GM19025 (cell line): ENCODE data around the gene GHRL.

Experiments
- ATAC-seq: cut with Tn5 transposase; IDR thresholded peaks from one replicate; pipeline ENCODE4 v1.9.1; 2021; ENCODE audit warnings: mild to moderate bottlenecking, low read depth, moderate library complexity; ENCODE audit not compliant: unreplicated experiment

The GHRL gene

DNA sequence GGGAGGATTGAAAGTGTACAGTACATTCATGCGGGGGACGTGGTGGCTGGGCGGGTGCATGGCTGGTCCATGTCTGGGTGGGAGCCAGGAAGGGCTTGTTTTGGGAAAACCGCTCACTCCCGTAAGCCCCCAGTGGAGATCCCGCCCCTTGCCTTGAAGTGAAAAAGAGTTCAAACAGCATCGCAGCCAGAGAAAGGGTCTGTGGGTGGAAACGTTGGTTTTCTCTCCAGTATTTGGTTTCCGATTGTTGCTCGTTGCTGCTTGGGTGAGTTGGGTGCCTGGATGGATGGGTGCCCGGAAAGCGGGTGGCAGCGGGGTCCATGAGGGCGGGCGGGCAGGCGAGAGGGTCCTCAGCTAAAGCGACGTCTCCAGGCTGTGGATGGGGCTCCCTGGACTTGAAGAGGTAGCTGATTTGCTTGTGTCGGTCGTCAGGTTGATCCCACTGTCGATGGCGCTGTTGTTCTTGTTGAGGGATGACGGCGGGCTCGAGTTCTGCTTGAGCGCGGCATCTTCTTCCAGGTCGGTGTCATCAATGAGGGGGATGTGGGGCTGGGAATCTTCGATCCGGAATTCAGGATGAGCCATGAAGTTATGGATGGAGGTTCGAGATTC is 35.8 kb upstream of the GHRL start:
- ATAC-seq: no peak

DNA sequence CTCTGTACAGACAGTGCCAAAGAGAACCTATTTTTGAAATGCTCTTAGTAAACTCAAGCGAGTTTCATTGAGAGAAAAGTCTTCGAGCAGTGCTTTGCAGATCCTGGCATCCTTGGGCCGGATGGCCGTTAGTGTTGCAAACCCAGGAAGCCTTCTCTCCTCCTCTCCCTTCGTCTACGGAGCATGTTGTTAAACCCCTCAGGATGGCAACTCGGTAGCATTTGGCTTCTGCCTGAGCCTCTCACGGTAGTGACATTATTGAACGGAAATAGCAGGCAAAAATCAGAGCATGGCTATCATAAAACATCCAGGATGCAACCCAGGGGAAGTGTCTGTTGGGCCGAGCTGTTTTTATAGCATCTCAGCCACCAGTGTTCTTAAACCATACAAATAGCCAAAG is 34.8 kb upstream of the GHRL start:
- ATAC-seq: no peak

DNA sequence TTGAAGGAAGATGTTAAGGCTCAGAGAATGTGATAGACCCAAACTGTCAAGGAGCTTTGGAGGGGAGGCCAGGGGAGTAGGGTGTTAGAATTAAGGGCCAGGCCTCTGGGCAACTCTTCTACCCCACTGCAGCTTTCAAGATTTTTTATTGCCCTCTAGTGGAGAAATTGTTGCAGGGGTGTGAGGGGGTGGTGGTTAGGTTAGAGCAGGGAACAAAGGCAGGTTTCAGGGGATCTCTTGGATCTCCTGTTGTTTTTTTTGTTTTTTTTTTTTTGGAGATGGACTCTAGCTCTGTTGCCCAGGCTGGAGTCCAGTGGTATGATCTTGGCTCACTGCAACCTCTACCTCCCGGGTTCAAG is 29.6 kb upstream of the GHRL start:
- no peak for ATAC-seq

DNA sequence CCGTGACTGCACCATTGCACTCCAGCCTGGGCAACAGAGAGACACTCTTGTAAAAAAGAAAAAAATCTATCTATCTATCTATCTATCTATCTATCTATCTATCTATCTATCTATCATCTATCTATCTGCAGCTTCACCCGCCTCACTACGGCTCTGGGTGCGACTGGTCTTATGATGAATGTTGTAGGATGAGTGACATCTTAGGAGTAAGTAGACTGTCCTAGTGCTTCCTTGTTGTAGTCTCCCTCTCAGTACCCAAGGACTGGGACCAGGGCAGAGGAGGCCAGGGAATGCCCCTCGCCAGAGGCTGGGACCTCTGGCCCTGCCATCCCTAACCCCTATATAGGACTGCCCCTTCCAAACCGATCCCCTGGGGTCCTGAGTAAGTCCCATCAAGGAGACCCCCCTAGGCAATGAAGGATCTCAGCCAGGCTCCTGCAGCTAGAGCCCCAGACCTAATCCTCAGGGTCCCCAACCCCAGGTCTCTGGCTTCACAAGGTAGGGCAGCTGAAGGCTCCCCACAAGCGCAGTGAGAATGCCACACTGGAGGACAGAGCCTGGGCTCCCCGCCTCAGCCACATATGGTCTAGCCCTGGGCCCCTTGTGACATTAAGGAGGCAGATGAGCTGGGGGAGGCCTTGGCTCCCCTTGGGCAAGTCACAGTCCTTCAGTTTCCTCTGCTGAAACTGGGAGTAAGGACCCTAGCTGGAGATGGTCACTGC is 29.0 kb upstream of the GHRL start:
- ATAC-seq: no peak

DNA sequence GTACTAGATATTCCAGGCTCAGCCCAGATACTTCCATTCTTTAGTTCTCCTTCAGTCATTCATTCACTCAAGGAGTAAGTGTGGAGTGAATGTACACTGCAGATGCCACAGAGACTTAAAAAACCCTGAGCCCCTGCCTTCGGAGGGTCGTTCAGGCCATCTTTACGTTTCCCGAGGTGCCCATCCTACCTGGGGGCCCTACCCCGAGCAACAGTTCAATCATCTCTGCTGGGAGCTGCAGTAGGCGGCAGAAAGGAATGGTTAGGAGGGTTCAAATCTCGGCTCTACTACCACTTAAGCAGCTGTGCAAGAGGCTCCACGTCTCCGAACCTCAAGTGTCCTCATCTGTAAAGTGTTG is 27.6 kb upstream of the GHRL start:
- no peak for ATAC-seq

DNA sequence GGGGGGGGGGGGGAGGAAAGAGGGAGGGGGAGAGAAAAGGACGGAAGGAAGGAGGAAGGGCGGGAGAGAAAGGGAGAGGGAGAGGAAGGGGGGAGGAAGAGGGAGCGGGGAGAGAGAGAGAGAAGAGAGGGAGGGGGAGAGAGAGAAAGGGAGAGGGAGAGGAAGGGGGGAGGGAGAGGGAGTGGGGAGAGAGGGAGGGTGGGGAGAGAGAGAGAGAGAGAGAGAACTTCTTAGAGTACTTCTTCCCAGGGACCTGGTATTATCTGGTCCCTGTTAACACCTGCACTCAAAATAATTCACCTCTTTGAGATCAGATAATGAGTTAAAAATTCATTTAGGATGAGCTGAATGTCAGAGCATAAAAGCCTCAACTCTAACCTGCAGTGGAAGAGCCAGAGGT is 27.1 kb upstream of the GHRL start:
- no peak for ATAC-seq

DNA sequence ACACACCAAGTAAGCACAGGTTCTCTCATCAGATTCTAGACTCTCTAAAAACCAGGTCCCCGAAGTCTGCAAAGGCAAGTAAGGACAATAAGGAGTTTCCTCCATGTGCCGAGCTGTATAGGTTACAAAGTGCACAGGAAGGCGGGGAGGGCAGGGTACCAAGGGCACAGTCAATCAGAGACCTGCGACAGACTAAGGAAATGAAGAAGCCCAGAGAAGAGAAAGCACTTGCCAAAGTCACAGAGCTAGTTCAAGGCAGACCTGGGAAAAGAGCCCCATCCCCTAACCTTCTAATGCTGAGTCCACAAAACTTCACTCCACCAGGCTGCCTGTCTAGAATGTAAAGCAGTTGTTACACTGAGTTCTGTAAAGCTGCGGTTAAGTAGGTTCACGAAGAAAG is 26.5 kb upstream of the GHRL start:
- no peak for ATAC-seq

DNA sequence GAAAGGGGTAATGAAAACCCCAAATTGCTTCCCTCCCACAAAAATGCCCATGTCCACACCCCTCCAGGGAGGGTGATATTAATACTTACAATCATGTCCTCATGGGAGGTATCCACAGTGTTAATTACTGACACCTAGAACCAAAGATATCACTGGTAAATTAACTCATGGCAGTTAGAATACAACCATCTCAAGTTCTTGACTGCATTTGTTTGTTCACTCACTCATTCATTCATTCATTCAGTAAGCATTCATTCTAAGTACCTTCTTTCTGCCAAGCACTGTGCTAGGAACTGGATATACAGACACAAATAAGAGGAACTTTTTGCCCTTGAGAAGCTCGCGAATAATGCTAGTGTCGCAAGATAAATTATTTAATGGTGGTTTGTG is 25.2 kb upstream of the GHRL start:
- ATAC-seq: no peak

DNA sequence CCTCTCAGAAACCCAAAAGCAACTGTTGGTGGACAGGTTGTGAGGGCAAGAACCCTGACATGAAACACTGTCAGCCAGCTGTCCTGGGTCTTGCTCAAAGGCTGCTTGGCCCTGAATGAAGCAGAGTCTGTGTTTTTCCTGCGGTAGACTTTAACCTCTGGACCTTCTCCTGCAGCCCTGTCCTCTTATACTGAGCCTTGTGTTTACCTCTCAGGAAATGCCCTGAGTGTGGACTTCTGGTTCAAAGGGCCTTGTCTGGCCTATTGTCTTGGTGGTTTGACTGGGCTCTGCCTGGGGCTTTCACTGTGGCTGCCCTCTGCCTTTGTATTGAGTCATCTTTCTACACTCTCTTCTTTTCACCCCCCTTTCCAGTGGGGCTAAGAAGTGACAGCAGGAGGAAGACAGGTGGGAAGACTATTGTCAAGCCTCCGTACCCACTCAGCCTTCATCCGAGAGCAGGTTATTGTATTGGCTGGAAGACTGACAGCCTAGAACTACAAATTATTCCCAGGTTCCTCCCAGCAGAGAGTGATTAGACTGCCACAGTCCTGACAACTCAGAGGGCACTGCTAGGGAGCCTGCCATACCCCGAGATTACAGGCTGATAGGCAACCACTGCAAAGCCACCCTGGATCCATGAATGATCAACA is 24.7 kb upstream of the GHRL start:
- ATAC-seq: no peak

DNA sequence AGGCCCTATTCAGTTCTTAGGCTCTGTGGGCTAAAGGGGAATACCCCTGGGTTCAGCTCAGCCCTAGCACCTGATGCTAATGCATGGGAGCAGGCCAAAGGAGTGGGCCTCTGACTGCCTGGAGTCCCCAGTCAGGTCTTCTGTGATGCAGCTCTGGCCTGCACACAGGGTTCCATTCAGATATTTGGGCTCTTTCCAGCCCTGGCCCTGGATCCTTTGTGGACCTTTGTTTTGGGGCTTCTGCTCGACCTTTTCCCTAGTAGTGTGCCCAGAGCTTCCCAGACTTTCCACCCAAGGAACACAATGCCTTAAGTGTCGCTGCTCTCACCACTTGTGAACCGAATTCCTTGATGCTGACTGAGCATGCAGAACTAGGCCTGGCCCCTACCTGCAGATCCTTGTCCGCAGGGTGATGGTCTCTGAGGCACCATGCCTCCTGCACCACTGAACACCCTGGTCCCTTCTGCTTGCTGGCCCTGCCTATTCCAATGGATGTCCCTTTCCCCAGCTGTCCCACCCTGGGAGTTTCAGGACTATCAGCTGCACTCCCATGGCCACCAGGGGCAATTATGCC is 23.1 kb upstream of the GHRL start:
- no peak for ATAC-seq

DNA sequence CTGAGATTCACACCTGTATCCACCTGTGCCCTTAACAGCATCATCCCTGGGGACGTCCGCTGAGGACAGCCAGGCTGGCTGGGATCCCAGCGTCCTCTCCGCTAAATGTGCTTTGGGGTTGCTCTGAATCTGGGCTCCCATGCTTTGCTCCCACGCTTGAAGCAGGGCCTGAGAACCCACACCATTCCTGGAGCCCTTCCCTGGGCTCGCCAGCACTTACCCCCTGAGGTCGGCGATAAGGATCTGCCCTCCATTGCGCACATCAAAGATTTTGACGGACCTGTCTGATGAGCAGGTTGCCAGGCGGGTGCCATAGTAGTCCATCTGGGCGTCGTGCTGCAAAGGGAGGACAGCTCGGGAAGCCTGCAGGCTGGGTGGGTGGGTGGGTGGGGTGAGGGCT is 22.4 kb upstream of the GHRL start:
- no peak for ATAC-seq

DNA sequence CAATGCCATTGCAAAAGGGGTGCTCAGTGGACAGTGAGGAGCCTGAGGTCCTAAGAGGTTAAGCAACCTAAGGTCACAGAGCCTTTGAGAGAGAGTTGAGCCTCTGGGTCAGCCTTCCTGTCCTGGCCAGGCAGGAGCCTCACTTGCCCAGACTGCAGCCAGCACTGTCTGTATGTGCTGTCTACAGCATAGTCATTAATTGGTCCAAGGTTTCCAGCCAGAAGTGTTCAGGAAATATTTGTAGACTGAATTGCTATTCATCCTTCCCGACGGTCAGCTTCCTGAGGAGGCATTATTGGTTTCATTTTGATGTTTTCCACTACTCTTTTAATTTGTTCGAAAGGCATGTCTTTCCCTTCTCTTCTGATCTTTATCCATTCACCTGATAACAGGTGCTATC is 20.1 kb upstream of the GHRL start:
- no peak for ATAC-seq

DNA sequence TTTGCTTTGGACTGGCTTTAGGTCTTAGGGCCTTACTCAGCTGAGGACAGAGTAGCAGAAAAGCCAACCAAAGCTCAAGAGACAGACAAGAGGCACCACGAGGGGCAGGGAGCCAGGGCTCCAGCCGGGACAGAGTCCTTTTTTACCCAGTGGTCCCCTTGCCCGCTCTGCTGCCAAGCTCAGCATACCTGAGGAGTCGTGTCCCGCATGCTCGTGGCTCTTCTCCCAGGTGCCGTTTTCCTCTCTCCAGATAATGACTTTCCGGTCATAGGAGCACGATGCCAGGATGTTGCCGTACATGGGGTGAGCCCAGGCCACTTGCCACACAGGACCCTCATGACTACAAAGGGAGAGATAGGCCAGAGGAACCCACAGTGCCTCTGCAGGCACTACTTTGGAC is 19.6 kb upstream of the GHRL start:
- ATAC-seq: no peak

DNA sequence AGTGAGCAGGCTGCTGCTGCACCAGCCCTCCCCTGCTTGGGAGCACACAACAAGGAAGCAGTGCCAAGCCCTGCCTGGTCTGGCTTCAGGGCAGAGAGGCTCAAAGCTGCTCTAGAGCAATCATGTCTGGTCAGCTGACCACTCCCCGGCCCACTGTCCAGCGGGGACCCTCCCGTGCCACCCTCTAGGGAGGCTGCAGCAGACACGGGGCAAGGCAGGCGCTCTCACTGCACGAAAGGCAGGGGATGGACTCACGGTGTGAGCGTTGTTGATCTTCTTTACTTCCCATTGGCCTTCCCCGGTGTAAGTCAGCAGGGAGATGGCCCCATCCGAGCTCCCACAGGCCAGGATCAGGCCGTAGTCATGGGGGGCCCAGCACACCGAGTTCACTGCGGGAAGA is 19.0 kb upstream of the GHRL start:
- ATAC-seq: no peak

DNA sequence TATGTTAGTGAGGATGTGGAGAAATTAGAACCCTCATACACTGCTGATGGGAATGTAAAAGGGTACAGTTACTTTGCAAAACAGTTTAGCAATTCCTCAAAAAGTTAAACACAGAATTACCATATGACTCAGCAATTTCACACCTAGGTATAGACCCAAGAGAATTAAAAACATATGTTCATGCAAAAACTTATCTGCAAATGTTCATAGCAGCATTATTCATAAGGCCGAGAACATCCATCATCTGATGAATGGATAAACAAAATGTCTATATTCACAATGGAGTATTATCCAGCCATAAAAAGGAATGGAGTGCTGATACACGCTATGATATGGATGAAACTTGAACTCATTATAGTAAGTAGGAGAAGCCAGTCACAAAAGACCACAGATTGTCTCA is 17.8 kb upstream of the GHRL start:
- ATAC-seq: no peak

DNA sequence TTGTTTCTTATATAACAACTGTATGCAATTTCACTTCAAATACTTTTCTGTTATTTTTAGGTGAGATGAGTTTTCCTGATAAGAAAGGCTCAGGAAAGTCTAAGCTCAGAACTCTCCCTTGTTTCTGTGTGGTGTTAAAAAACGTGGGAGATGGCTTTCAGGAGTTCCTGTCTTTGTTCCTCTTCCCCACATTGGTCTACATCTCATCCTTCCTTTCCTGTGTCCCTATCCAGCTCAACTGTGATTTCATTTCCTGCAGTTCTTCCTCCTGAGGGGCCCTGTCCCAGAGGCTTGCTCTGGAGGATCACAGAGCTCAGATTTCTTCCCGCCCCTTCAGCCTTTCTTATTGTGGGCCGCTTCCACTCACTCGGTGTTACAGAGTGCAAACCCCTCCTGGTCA is 17.0 kb upstream of the GHRL start:
- no peak for ATAC-seq

DNA sequence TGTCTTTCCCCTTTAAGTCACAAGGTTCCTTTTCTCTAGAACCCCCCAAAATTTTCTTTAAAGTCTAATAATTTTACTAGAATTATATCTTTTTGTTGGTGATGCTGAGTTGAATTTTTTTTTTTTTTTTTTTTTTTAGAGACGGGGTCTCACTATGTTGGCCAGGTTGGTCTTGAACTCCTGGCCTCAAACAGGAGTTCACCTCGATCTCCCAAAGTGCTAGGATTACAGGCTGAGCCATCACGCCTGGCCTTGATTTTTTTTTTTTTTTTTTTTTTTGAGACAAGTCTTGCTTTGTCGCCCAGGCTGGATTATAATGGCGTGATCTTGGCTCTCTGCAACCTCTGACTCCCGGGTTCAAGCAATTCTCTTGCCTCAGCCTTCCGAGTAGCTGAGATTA is 15.9 kb upstream of the GHRL start:
- ATAC-seq: no peak

DNA sequence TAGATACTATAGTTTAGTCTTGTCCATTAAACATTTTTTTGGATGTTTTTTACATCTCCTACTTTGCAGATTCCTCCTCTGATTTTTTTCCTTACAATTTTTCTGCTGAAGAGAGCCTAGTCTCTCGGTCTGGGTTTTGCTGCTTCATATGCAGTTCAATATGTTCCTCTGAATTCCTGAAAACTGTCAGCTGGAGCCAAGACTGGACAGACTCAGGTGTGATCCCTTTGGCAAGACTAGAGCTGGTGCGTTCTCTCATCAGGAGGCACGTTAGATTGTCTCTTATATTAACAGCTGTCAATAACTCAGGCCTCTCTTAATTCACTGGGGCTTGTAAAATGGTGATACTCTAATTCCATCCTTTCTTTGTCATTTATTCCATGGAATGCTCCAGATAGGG is 13.4 kb upstream of the GHRL start:
- ATAC-seq: no peak

DNA sequence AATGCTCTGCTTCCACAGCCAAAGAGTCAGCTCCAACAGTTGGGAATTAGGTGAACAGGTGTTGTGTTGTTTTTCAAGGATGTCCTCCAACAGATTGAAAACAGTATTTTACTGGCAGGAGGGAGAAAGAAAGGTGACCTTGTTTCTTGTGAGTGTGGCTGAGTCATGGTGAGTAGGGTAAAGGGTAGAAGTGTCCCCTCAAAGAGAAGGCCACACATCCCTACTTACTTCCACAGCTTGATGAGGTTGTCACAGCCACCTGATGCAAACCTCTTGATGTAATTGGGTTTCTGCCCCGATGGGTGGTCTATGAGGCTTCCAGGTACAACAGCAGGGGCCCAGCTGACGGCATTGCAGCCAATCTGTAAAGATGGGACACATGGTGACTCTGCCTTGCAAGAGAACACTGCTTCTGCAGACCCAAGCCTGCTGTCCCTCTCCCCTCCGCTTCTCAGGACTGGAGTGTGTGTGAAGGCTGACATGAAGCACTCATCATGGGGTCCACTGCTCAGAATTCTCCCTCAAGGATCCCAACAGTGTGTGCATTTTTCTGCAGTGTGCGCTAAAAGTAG is 12.7 kb upstream of the GHRL start:
- ATAC-seq: no peak

DNA sequence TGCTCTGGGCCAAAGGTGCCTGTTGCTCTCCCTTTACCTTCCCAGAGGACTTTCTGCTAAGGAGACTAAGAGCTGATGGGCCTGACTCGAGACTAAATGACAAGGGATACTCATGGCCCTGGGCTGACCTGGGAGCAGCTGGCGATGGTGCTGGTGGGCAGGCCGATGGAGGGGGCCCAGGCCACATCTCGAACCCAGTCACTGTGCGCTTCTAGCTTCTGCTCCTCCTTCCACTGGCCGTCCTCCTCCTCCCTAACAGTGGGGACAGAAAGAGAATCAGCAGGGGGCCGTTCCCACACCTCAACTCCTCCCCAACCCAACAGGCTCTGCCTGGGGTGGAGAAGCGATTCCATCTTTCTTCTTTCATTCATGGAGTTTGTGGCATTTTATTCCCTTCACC is 12.2 kb upstream of the GHRL start:
- ATAC-seq: no peak

DNA sequence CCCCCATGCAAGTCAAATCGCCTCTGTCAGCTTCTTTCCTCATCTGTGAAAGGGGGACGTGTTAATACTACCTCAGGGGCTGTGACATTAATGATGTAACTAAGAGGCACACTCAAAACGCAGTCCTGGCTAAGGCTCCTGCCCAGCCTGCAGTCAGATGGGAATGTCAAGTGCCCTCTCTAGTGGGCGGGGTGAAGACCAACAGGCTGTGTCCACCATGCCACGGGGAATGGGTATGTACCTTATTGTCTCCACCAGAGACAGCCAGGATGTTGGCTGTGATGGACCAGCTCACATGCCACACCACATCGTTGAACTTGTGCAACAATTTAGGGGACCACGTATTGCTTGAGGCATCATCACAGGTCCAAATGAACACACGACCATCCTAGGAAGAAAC is 11.0 kb upstream of the GHRL start:
- no peak for ATAC-seq

DNA sequence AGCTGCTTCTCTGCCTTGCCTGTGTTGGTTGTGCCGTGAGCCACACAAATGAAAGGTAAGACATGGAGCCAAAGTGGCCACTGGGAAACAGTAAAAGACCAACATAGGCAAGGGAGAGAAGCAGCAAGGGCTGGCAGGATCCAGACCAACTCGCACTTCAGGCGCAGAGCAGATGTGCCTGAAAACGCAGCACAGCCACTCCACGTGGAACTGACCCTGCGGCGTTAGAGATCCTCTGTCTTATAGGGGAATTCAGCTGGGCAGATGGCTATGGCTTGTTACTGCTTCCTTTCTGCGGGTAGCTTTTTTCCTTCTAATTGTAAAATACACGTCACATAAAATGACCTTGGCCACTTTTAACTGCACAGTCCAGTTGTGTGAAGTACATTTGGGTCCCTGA is 10.4 kb upstream of the GHRL start:
- ATAC-seq: no peak
